NT2/D1 (cell line): ENCODE results near the gene CYP27A1.

Experiments used
- YY1 ChIP-seq: IDR thresholded peaks from 2 replicates; pipeline ENCODE4 v1.6.1; 2011; ENCODE audit not compliant: insufficient read length, insufficient read depth
- ZNF274 ChIP-seq: IDR thresholded peaks from 2 replicates; pipeline ENCODE4 v1.6.1; 2011; ENCODE audit warnings: mild to moderate bottlenecking, low read depth, low read length

DNA sequence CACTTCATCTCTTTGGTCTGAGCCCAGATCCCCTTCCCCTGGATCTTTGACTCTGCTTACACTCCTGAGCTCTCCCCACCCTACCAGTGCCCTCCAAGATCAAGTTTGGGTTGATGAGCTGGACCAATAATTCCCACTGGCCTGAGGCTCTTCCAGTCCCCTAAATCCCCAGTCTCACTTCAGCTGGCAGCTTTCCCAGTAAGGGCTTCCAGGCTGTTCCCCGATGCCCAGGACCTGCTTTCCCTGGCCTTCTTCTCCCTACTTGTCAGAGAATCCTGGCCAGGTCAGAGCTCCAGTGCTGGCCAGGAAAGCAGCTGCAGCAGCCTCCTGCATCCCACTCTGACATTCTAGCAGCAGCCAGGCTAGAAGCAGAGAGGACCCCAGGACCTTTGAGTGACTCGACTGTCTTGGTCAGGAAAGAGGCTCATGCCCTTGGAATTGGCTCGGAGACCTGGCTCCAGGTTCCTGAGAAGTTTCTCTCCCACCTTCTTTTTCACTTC is 81.1 kb downstream of the CYP27A1 start:
- TF ChIP-seq YY1, result no peak
- no peak for TF ChIP-seq ZNF274
